GM21423 (cell line): Measurements from ENCODE around the gene SRRM3.
"Not testable (repeated sequence)": the region's sequence is repeated elsewhere in the genome, so short reads cannot be mapped to it uniquely, and the experiment has no call there.

Experiments used
- ATAC-seq: cut with Tn5 transposase; IDR thresholded peaks from one replicate; pipeline ENCODE4 v1.9.1; 2021; ENCODE audit warnings: mild to moderate bottlenecking, moderate library complexity; ENCODE audit not compliant: unreplicated experiment

Gene SRRM3

DNA sequence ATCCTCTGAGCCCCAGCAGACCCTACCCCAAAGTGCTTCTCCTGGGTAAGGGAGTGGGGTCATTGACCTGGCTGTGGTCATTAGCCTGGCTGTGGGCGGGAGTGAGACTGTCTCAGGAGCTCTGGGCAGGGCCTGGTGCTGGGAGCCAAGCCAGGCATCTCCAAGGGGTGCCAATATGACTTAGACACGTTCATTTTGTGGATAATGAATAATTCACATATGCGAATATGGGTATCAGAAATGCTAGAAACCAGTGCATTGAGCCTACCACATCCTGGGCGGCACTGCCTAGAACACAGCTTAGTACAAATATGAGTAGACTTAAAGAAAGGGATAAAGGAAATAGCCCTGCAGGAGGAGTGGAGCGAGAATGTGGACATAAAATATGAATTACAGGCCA lies 14.4 kb upstream of the SRRM3 start:
- ATAC-seq = no peak

DNA sequence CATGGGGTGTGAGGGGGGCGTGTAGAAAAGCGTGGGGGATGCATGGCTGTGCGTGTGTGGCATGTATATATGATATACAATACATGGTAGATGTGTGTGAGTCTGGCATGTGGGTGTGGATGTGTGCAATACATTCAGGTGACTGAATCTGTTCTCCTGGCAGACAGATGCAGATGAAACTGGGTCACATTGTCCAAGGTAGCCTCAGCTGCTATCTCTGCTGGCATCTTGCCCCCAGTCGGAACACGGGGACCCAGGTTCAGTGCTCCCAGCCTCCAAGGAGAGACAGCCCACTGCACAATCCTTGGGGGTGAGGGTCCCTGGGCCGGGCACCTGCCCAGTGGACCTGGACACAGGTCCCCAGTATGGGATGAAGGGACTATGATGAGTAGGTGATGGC lies 12.4 kb upstream of the SRRM3 start:
- no peak for ATAC-seq

GRCh38 chr7:76191783-76192240 lies 9.9 kb upstream of the SRRM3 start:
- no peak for ATAC-seq

- no peak for ATAC-seq
These were observed 8.2 kb upstream of the SRRM3 start for GRCh38 chr7:76193466-76193865.

DNA sequence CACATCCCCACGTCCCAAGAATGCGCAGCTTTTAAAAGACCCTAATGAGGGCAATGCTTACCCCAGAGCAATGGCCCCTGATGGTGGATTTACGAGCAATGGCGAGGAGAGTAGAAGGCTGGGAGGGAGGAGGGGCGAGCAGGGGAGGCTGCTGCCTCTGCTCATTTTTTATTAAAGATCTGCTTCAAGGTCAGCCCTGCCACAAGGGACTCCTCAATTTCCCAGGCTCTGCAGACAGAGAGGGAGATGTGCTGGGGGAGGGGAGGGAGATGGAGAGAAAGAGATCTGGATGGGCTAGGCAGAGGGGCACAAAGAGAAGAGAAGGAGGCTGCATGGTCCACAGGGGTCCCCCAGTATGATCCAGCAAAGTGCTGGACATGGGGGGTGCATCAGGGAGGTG lies 7.8 kb upstream of the SRRM3 start:
- ATAC-seq = no peak

GRCh38 chr7:76196786-76197185 lies 4.9 kb upstream of the SRRM3 start:
- ATAC-seq = no peak

GRCh38 chr7:76198202-76198601 lies 3.5 kb upstream of the SRRM3 start:
- no peak for ATAC-seq

DNA sequence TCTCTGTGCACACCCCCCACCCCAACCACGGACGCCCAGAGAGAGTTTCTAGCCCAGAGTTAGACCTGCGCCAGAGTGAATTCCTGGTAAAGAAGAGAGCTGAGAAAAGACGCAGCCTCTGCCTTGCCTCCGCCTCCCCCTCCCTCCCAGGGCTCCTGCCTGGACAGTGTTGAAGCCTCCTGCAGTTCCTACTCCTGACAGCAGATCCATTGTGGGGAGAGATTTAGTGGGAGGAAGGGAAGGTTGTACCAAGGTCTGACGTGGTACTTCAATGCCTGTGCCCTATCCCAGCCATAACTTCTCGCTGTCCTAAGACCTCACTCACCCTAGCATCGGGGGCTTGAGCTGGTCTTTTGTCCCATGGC lies 952 bp downstream of the SRRM3 start:
- ATAC-seq = no peak

- ATAC-seq = no peak
These were observed 2.5 kb downstream of the SRRM3 start for GRCh38 chr7:76204147-76204546.

GRCh38 chr7:76206633-76207032 lies 4.9 kb downstream of the SRRM3 start:
- ATAC-seq = no peak

DNA sequence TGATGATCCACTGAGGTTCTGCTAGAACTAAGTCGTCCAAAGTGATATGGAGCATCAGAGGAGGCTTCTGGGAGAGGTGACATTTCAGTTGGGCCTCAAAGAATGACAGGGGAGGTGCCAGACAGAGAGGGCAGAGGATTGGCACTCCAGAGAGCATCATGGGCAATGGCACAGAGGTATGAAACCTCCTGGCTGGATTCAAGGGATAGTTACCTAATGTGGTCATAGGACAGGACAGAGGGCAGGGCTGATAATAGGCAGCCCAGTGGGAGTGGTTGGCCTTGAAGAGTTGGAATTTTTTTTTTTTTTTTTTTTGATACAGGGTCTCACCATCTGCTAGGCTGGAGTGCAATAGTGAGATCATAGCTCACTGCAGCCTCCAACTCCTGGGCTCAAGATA lies 7.6 kb downstream of the SRRM3 start:
- ATAC-seq = no peak

DNA sequence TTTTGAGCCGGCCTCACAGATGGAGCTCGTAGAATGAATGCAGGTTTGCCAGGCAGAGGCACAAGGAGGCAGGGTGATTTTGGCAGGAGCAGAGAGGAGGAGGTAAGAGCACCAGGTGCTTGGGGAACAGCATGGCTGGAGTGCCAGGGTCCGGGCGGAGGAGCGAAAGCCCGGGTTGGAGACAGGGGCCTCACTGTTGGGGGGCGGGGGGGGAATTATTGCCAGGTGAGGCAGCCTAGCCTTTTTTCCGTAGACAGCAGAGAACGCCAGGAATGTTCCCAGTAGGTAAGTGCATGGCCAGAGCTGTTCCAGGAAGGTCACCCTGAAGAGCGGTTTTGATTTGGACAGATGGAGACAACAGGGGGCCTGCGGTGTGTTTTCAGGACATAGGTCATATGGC lies 9.5 kb downstream of the SRRM3 start:
- ATAC-seq = no peak

DNA sequence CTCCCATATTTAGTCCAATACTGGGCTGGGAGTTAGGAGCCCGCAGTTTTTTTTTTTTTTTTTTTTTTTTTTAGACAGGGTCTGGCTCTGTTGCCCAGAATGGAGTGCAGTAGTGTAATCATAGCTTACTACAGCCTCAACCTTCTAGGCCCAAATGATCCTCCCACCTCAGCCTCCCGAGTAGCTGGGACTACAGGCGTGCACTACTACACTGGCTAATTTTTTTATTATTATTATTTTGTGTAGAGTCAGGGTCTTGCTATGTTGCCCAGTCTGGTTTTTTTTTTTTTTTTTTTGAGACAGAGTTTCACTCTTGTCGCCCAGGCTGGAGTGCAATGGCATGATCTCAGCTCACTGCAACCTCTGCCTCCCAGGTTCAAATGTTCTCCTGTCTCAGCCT lies 13.7 kb downstream of the SRRM3 start:
- ATAC-seq = not testable (repeated sequence)

DNA sequence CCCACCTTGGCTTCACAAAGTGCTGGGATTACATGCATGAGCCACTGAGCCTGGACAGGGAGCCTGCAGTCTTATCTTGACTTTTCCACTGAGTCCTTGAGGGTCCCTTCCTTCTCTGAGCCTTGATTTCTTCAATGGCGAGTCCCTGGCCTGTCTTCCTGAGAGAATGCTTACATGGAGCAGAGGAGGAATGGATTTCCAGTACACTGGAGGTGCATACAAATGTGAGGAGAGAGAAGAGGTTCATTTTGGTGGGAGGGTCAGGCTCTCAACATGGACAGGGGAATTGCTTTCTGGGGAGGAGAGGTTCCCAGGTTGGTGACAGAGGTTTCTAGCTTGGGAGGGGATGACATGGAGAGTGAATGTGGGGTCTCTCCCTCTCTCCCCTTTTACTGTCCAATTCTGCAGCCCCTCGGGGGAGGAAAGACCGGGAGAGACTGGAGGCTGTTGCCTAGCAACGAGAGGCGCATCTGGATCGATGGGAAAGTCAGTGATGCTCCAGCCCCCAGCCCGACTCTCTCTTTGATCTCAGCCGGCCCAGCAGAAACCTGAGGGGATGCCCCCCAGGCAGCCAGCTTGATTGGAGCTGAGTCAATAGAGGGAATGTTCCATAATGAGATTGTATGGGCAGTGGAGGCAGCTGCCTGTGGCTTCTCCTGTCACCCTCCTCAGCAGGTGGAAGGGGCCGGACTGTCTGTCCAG lies 14.8 kb downstream of the SRRM3 start:
- ATAC-seq = no peak

- no peak for ATAC-seq
These were observed 16.4 kb downstream of the SRRM3 start for GRCh38 chr7:76217942-76218566.

- ATAC-seq = no peak
These were observed 18.7 kb downstream of the SRRM3 start for GRCh38 chr7:76220185-76221057.

GRCh38 chr7:76222333-76222732 lies 20.6 kb downstream of the SRRM3 start:
- no peak for ATAC-seq

- ATAC-seq = no peak
These were observed 21.1 kb downstream of the SRRM3 start for GRCh38 chr7:76222839-76223238.

DNA sequence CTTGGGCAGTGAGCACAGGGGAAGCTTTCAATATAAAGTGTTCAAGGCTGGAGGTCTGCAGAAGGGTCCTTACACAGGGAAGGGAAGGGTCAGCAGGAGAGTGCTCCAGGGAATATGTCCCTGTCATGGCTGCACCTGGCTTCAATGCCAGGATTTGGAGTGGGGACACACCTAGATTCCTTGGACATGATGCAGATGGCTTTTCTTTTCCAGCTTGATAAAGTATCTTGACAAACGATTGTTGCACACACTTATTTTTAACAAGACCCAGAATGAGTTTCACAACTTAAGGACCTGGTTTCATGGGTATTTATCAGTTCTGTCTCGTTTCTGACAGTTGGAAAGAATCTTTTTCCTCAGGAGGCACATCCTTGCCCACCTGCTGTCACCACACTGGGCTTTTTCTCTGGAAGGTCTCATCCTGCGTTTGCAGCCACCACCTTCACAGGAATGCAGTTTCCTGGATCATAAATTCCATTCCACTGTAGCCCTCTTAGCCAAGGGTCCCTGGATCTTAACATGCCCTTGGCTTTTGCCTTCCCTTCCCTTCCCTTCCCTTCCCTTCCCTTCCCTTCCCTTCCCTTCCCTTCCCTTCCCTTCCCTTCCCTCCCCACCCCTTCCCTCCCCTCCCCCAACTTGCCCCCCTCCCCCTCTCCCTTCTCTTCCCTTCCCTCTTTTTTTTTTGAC lies 21.7 kb downstream of the SRRM3 start:
- no peak for ATAC-seq

DNA sequence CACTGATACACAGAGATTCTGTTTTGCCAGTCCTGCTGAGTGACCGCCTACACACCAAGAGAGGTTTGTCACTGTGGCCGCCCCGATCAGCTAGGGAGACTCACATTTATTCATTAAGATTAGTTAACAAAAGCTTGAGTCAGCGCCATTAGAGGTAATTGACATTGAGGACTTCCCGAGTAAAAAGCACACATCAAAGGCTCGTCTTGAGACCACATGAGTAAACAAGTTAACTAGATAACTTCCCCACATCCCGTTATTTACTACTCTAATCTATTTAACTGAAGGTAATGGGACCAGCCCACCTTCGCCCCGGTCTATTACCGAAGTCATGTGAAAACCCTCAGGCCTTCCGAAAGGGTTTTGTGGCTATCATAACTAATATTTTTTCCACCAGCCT lies 23.0 kb downstream of the SRRM3 start:
- no peak for ATAC-seq

DNA sequence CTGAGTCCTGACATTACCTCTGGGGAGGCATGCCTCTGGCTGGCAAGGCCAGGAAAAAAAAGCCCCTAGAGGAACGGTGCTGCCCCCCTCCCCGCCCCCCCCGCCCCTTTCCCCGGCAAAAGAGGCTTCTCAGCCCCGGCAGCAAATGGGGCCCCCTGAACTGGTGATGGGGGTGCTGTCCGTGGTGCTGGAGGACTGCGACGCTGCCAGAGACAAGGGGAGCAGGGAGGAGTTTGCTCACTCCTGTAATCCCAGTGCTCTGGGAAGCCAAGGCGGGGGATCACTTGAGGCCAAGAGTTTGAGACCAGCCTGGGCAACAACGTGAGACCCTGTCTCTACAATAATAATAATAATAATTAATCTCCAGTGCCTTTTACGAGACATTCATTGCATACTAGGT lies 23.7 kb downstream of the SRRM3 start:
- ATAC-seq = no peak
